Tibial nerve (tissue), 4 donors: ENCODE data around the gene ABLIM2.
A peak's percentile ranks its signal among the peaks of the same experiment; 100 is the strongest.

ENCODE experiments used
- EP300 ChIP-seq, 2 donors: sonication (generic); formaldehyde crosslinking; IDR thresholded peaks; one replicate each; pipeline ENCODE4 v1.6.1; 2017; ENCODE audit warnings: antibody characterized with exemption in 2 of 2, mild to moderate bottlenecking in 1 of 2
- POLR2A ChIP-seq, 2 donors: fragments of 450-650 bp; IDR thresholded peaks; one replicate each; pipeline ENCODE4 v1.6.1; 2017; ENCODE audit warnings: antibody characterized with exemption in 2 of 2, mild to moderate bottlenecking in 2 of 2, moderate library complexity in 2 of 2
- TF ChIP-seq, protein P1 (sequence below), 5 experiments: fragments of 200-600 bp in 3 of 5; fragments of 450-650 bp in 2 of 5; sonication (generic) in 3 of 5; IDR thresholded peaks; one replicate each; pipeline ENCODE4 v1.5.1; 2016 to 2019; ENCODE audit warnings: antibody characterized with exemption in 5 of 5, mild to moderate bottlenecking in 3 of 5, moderate library complexity in 2 of 5

DNA sequence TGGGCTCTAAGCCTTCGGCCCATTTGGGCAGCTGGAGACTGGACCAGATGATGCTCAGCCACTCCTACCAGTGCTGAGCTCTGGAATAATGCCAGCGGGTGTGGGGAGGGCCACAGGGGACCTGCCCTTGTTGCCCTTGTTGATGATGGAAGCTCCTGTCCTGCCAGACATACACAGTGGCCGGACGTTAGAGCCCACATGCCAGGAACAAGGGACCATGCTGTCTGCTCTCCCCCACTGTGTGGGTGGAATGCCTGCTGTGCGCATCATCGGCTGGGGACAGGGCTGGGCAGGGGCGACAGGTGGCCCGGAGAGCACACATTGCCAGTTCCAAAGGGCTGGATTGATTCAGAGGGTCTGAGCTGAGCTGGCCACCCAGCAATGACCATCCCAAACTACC, 2.0 kb downstream of the ABLIM2 start:
- TF ChIP-seq, protein P1, sequence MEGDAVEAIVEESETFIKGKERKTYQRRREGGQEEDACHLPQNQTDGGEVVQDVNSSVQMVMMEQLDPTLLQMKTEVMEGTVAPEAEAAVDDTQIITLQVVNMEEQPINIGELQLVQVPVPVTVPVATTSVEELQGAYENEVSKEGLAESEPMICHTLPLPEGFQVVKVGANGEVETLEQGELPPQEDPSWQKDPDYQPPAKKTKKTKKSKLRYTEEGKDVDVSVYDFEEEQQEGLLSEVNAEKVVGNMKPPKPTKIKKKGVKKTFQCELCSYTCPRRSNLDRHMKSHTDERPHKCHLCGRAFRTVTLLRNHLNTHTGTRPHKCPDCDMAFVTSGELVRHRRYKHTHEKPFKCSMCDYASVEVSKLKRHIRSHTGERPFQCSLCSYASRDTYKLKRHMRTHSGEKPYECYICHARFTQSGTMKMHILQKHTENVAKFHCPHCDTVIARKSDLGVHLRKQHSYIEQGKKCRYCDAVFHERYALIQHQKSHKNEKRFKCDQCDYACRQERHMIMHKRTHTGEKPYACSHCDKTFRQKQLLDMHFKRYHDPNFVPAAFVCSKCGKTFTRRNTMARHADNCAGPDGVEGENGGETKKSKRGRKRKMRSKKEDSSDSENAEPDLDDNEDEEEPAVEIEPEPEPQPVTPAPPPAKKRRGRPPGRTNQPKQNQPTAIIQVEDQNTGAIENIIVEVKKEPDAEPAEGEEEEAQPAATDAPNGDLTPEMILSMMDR (IDR thresholded peaks at IDR 0.05), result no peak
- peak in 1 of 2 donors; percentile 26 for TF ChIP-seq EP300 (IDR thresholded peaks at IDR 0.05)
- no peak for TF ChIP-seq POLR2A (IDR thresholded peaks at IDR 0.05)
